HG02970 (cell line): ENCODE measurements around the gene ZSCAN9.
A peak's percentile ranks its signal among the peaks of the same experiment; 100 is the strongest.

Experiments used
- ATAC-seq: cut with Tn5 transposase; IDR thresholded peaks from one replicate; pipeline ENCODE4 v1.9.1; 2021; ENCODE audit warnings: mild to moderate bottlenecking, moderate library complexity, moderate number of reproducible peaks; ENCODE audit not compliant: unreplicated experiment, low FRiP score

Gene ZSCAN9

GRCh38 chr6:28266563-28266961, 41.5 kb downstream of the ZSCAN9 start:
- no peak for ATAC-seq

GRCh38 chr6:28266962-28267694, 42.1 kb downstream of the ZSCAN9 start, which contains the start of gene ZSCAN26:
TSS of gene ZSCAN26 (plus strand) at chr6:28267143. CDS start at chr6:28271920, 4,777 bp downstream.
- ATAC-seq = peak; percentile 84

- ATAC-seq = no peak
Measured at GRCh38 chr6:28267695-28268059, 42.6 kb downstream of the ZSCAN9 start.

- ATAC-seq = no peak
Measured at GRCh38 chr6:28269492-28269891, 44.4 kb downstream of the ZSCAN9 start.

GRCh38 chr6:28274888-28275287, 49.8 kb downstream of the ZSCAN9 start:
- ATAC-seq = no peak

- no peak for ATAC-seq
Measured at GRCh38 chr6:28277746-28278145, 52.7 kb downstream of the ZSCAN9 start.

GRCh38 chr6:28280595-28281287, 55.7 kb downstream of the ZSCAN9 start:
- ATAC-seq = no peak

- ATAC-seq = peak; percentile 56
Measured at GRCh38 chr6:28281288-28282064, 56.4 kb downstream of the ZSCAN9 start, which contains the start of gene PGBD1. TSS of gene PGBD1 (plus strand) at chr6:28281572. CDS start at chr6:28283814, 2,242 bp downstream.

GRCh38 chr6:28282926-28283325, 57.9 kb downstream of the ZSCAN9 start:
- no peak for ATAC-seq
